Stimulated activated CD8-positive, alpha-beta memory T cell treated with anti-CD3 and anti-CD28 coated beads, Interleukin-7, amount 100 ng/mL, for 48 hours (primary cell): ENCODE results near the gene TESMIN.
A peak's percentile ranks its signal among the peaks of the same experiment; 100 is the strongest.

Experiments used
- DNase-seq, 2 donors: peaks; one replicate each; pipeline ENCODE4 v3.0.0-alpha.2; 2020; ENCODE audit warnings: low read depth in 1 of 2; ENCODE audit errors: extremely low read depth in 1 of 2

Gene TESMIN, protein sequence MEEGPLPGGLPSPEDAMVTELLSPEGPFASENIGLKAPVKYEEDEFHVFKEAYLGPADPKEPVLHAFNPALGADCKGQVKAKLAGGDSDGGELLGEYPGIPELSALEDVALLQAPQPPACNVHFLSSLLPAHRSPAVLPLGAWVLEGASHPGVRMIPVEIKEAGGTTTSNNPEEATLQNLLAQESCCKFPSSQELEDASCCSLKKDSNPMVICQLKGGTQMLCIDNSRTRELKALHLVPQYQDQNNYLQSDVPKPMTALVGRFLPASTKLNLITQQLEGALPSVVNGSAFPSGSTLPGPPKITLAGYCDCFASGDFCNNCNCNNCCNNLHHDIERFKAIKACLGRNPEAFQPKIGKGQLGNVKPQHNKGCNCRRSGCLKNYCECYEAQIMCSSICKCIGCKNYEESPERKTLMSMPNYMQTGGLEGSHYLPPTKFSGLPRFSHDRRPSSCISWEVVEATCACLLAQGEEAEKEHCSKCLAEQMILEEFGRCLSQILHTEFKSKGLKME

DNA sequence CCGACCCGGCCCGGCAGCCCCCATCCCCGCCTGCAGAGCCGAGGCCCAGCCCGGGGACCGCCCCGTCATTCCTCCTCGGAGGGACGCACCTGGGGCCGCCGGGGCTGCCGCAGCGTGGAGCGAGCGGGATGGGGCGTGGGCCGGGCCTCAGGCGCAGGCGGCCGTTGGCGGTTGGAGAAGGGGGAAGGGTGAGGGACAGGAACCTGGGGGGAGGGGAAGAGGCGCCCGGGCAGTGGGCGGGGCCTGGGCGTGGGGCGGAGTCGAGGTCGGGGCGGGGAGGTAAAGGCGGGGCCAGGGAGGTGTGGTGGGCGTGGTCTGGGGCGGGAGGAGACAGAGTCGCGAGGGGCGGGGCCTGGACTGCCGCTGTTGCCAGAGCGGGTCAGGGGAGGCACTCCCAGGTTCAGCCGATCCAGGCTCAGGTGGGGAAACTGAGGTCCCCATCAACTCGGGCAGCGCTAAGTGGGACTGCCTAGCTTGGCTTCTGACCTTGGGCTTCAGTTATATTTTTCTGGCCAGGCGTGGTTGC lies at the start of gene TESMIN:
TSS of gene TESMIN (minus strand) at position 190 of the 526 bp plus-strand sequence. CDS start 860 bp downstream, outside the sequence.
- peak; percentile 72 to 82 for DNase-seq

GRCh38 chr11:68798221-68798813 lies 47.0 kb upstream of the TESMIN start:
- DNase-seq: no peak

- no peak for DNase-seq
Measured at GRCh38 chr11:68796801-68797200, 45.5 kb upstream of the TESMIN start.

DNA sequence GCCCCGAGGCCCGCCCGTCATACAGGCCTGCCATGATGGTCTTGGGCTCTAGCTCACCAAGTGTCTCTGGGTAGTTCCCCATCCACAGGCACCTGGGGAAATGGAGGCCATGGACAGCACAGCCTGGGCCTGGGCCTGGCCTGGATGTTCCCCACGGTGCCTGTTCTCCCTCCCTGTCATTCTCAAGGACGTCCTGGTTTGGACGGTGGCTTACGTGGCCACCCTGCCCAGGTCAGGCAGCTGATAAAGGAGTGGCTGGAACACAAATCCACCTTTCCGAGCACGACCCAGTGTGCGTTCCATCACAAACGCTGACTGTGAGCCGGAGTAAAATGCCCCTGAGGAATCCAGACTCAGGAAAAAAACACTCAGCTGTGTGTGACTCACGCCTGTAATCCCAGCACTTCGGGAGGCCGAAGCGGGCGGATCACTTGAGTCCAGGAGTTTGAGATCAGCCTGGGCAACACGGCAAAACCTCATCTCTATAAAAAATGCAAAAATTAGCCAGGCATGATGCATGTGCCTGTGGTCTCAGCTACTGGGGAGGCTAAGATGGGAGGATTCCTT lies 41.2 kb upstream of the TESMIN start:
- no peak for DNase-seq

- DNase-seq: no peak
Measured at GRCh38 chr11:68784653-68785052, 33.3 kb upstream of the TESMIN start.

DNA sequence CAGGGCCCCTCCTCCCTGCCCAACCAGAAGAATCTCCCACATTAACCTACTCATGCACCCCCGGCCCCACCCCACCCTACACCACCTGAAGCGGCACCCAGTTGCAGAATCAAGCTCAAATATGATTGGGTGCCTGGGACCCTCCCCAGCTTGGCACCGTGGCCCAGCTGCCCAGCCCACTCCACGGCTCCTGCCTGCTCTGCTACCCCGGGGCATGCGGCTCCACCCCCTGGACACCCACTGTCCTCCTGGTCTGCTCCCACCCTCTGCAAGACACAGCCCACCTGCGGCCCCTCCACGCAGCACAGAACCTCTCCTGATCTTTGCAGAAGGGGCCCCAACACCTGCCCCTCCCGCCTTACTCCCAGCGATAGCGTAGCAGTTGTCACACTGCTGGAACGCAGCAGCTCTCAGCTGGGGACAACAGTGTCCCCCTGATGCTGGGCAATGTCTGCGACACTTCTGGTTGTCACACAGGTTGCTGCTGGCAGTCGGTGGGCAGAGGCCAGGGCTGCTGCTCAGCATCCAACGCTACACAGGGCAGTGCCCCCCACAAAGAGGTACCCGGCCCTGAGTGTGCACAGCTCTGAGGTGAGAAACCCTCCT lies 32.0 kb upstream of the TESMIN start:
- DNase-seq: no peak

- no peak for DNase-seq
Measured at GRCh38 chr11:68782711-68783110, 31.4 kb upstream of the TESMIN start.

- peak in 1 of 2 donors; percentile 6 for DNase-seq
Measured at GRCh38 chr11:68780829-68781228, 29.5 kb upstream of the TESMIN start.

DNA sequence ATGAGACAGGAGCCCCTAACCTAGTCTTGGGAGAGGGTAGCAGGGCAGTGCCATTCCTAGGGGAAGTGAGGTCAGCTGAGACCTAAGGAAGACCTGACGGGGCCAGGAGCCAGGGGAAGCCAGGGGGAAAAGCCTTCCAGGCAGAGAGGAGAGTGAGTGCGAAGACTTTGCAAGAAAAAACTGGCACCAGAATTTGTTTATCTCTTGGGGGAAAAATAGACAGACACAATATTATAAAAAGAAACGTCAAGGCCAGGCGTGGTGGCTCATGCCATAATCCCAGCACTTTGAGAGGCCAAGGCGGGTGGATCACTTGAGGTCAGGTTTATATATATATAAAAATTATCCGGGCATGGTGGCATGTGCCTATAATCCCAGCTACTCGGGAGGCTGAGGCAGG lies 26.9 kb upstream of the TESMIN start:
- DNase-seq: no peak

- no peak for DNase-seq
Measured at GRCh38 chr11:68776442-68777235, 25.3 kb upstream of the TESMIN start.

DNA sequence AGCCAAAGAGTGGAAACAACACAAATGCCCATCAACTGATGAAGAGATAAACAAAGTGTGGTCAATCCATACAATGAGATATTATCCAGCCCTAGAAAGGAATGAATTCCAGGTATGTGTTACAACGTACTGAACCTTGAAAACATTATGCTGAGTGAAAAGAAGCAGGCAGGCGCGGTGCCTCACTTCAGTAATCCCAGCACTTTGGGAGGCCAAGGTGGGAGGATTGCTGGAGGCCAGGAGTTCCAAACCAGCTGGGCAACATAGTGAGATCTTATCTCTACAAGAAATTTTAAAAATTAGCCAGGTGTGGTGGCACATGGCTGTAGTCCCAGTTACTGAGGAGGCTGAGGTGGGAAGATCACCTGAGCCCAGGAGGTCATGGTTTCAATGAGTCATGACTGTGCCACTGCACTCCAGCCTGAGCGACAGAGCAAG lies 24.6 kb upstream of the TESMIN start:
- no peak for DNase-seq

GRCh38 chr11:68774194-68774585 lies 22.9 kb upstream of the TESMIN start:
- no peak for DNase-seq

DNA sequence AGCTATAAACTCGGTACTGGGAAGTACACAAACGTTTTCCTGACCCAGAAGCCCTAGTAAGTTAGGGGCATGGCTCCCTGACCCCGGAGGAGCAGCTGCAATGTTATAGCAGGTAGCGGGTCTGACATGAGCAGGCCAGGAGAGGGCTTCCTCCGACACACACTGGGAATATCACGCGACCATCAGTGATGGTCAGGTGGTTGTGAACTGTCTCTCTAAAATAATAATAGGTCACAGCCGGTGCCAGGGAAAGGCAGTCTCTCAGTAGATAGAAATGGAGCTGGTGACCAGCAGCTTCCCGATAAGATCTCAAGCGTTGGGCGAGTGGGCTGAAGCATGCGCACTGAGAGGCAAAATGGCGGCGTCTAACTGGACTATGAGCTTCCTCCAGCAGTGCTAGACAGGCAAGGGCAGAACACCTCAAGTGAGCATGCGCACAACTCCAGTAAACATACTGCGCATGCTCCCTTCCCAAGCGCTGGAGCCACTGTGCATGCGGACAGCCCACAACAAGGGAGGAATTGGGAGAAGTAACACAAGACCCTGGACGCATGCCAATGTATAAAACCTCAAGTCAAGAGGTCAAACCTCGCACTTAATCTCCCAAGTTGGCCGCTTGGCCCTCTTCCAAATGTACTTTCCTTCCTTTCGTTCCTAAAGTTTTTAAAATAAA lies 22.3 kb upstream of the TESMIN start:
- DNase-seq: no peak

- no peak for DNase-seq
Measured at GRCh38 chr11:68772936-68773335, 21.6 kb upstream of the TESMIN start.

DNA sequence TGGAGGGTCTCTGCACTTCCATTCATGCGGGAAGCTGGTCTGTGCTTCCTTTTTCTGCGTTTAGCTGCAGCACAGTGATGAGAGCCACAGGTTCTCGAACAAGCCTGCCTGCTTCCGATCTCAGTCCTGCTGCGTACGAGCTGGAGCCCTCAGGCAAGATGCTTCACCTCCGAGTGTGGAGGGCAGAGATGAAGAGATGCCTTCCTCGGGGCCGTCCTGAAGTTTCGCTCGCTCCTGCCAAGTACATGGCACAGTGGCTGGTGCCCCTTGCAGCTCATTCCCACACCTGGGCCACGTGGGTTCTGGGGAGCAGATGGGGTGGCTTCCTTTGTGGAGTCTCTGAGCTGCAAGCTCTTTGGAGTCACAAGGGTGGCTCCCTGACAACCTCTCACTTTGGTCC lies 19.5 kb upstream of the TESMIN start:
- no peak for DNase-seq

DNA sequence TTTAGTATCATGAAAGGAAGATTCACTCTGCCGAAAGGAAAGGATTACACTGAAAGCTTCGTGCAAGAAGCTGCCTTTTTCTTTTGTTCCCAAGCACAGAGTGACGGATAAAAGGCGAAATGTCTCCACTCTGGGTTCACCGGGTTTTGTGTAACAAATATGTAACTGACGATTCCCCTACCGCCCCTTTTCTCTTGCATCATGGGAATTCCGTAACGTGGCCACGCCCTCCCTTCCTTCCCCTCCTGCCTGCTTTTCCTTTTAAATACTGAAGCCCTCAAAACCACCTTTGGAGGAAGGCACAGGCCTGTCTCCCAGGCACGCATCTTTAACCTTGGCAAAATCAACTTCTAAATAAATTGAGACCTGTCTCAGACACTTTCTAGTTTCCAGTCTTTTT lies 16.4 kb upstream of the TESMIN start:
- no peak for DNase-seq

DNA sequence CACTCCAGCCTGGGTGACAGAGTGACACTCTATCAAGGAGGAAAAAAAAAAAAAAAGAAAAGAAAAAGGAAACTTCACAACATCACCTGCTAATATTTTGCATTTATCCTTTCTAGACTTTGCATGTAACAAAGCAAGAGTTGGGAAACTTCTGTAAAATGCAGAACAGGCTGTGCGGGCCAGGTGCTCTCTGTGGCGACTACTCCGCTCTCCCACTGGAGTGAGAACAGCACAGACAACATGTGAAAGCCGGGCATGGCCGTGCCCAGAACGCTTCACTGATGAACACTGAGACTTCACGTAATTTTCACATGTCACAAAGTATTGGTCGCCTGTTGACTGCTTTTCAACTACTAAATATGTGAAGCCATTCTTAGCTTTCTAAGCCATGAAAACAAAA lies 15.5 kb upstream of the TESMIN start:
- no peak for DNase-seq

GRCh38 chr11:68764746-68765145 lies 13.4 kb upstream of the TESMIN start:
- DNase-seq: no peak

- no peak for DNase-seq
Measured at GRCh38 chr11:68763926-68764657, 12.8 kb upstream of the TESMIN start.
